HG03354 (cell line): ENCODE measurements around the gene TUBGCP2.
"Not testable (repeated sequence)": the region's sequence is repeated elsewhere in the genome, so short reads cannot be mapped to it uniquely, and the experiment has no call there.

Source experiments
- ATAC-seq: cut with Tn5 transposase; IDR thresholded peaks from one replicate; pipeline ENCODE4 v1.9.1; 2021; ENCODE audit warnings: mild to moderate bottlenecking; ENCODE audit not compliant: unreplicated experiment, poor library complexity, severe bottlenecking

The TUBGCP2 gene

DNA sequence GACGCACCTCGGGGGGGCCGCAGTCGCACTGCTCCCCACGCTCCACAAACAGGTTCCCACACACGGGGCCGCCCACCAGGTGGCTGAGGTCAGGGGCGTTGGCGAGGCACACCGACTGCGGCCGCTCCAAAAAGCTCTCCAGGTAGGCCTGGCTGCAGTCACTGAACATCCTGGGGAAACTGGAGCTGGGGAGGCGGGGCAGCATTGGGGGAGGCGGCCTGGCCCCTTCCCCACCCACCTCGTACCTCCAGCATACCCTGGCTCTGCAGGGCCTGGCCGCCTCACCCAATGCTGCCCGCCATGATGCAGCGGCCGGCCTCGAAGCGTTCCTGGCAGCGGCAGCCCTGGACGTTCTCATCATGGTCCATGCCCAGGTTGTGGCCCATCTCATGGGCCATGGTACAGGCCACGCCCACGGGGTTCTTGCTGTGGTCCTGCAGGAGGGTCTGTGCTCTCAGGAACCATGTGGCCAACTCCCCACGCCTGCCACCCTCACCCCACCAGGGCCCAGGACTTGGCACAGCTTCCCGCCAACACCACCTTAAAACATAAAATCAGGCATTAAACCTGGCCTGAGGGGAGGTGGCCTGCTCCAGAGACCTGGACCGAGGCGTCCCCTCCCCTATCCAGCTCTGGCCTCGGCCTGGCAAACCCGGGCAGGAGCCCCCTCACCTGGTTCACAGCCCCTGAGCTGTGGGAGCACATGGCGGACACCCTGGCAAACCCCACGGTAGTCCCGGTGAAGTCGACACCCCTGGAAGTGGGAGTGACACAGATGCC, 37.0 kb downstream of the TUBGCP2 start:
- ATAC-seq: no peak

DNA sequence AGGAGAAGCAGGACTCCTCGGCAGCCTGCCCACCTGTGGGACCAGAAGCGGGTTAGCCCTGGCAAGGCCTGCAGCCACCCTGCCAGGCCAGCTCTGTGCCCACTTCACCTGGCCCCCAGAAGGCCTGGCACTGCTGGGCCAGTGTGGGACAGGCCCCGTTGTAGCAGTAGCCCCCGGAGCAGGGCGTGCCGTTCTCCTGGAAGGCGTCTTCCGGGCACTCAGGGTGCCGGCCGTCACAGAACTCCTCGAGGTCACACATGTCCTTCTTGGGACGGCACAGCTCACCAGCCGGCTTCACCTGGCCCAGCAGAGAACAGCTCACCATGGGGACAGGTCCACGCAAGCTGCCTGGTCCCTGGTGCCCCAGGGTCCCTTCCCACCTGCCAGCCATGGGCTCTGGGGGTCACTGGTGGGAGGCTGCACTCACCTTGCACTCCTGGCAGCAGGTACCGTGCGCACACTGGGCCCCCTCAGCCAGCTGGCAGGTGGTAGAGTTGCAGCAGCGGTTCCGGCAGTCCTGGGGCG, 37.8 kb downstream of the TUBGCP2 start:
- ATAC-seq: no peak

DNA sequence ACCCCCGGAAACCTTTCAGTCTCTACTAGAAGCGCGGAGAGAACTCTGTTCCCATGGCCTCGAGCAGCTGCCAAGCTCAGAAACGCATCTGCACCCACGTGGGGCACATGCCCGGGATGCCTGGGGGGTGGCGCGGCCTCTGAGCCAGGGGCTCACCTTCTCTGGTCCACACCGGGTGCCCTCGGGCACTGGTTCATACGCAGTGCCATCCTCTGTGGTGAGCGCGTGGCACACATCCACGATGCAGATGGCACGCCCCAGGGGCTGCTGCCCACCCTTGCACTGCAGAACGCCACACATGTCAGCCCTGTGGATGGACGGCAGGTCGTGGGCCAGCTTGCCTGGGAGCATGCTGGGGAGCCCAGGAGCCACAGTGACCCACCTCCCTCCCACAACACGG, 38.5 kb downstream of the TUBGCP2 start:
- ATAC-seq: no peak

DNA sequence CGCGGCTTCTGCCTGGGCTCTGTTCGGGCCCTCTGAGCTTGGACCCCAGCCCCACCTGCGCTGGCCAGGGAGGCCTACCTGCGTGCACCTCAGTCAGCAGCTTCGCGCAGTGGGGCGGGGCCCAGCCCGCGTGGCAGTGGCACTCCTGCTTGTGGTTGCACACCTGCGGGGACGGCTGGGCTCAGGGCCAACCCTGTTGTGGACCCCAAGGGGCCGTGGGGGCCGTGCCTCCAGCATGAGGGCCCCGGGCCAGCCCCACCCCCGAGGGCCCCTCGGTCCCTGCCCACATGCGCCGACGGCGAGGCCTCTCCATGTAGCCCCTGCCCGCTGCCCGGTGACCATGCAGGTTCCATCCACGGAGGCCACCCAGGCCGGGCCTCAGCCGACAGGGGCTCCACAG, 39.3 kb downstream of the TUBGCP2 start:
- no peak for ATAC-seq

DNA sequence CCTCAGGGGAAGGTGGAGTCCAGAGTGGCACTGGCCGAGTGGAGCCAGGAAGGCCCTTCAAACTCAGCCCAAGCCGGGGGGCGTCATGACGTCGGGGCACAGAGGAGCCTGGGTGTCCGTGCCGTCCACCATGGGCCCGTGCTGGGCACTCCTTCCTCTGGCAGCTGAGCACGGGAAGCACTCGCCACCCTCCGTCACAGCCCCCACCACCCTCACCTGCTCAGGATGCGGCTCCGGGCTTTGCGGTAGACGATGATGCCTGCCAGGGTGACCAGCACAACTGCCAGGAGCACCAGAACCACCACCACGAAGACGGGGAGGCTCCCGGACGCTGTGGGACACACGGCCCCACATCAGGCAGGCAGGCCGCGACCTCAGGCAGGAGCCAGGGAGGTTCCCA, 40.1 kb downstream of the TUBGCP2 start:
- no peak for ATAC-seq

DNA sequence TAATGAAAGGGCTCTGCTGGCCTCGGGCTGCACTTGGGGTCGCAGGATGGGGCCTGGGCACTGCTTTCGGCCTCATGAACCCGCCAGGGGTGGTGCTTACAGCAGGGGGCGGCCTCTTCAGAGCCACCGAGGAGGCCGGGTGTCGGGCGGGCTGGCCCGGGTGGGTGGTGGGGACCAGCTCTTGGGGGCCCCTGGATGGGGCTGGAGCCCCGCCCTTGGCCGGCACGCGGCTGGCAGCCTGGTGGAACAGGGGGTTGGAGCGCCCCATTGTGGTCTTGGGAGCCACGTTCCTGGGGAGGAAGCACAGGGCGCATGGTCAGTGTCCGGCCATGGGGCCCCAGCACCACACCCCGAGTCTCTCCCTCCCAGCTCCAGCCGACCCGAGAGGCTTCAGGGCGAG, 40.8 kb downstream of the TUBGCP2 start:
- ATAC-seq: no peak

DNA sequence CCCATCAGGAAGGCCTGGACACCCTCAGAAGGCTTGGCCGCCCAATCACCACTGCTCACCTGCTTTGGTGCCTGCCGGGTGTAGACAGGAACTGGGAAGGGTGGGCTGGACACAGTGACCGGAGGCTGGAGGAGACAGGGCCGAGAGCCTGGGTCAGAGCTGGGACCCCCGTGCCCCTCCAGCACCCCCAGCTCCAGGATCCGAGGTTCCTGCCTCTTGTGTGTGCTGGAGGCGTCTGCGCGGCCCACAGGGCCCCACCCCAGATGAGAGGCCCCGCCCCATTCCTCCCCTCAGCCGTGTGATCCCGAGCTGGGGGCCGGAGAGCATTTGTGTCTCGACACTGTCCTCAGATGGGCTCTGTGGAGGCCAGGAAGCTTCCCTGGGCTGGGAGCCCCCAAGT, 41.4 kb downstream of the TUBGCP2 start:
- no peak for ATAC-seq

DNA sequence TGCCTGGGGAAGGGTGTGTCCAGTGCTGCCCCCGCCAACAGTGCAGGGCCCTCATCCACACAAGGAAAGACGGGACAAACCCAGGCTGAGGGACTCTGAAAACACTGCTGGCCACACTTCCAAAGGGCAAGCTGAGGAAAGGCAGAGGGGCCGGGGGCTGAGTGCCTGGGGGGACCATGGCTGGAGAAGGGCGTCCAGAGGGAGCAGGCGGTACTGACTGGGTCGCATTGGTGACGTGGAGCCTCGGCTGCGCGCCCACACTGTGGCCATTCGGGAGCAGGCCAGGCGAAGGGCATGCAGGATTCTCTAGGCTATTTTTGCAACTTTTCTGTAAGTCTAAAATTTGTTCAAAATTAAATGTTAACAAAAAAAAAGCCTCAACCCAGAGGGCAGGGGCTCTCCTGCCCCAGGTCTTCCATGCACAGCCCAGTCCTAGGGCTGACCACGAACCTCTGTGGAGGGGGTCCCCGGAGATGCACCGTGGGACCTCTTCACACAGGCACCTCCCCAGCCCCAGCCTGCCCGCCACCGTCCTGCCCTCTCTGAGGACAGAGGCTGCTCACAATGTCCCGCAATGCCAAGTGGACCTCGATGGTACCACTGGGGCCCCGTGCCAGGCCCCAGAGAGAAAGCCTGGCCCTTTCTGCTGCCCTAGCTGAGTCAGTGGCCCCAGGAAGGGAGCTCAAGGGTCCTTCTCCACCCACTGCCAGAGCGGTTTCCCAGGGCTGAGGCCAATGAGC, 42.4 kb downstream of the TUBGCP2 start:
- no peak for ATAC-seq

DNA sequence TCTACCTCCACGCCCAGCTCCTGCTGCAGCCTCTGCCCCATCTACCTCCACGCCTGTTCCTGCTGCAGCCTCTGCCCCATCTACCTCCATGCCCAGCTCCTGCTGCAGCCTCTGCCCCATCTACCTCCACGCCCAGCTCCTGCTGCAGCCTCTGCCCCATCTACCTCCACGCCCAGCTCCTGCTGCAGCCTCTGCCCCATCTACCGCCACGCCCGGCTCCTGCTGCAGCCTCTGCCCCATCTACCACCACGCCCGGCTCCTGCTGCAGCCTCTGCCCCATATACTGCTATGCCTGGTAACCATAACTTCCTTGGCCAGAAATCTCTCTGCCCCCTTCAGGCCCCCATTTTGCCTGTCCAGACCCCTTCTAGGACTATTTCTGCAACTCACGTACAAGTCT, 43.6 kb downstream of the TUBGCP2 start:
- ATAC-seq: not testable (repeated sequence)

DNA sequence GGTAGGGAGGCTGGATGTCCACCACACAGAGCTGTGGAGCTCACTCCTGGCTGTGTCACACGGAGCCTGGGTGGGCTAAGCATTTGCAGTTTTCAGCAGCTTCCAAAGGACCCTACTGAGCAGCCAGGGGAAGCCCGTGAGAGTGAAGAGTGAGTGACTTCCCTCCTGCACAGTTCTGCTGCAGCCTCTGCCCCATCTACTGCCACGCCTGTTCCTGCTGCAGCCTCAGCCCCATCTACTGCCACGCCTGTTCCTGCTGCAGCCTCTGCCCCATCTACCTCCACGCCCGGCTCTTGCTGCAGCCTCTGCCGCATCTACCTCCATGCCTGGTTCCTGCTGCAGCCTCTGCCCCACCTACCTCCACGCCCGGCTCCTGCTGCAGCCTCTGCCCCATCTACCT, 44.2 kb downstream of the TUBGCP2 start:
- no peak for ATAC-seq

DNA sequence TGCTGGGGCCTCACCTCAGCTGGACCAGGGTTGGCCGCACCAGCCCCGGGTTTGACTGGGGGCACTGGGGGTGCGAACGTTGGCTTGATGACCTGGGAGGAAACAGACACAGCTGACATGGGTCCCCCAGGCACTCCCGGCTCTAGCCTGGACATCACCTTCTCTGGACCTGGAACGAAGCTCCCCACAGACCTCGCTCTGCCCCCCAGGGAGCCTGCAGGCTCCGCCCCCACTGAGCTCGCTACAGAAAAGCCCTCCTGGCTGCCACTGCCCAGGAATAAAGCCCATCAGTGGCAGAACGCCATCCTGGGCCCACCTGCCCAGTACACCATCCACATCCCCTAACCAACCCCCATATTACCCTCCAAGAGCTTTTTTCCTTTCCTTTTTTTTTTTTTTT, 45.0 kb downstream of the TUBGCP2 start:
- ATAC-seq: no peak

DNA sequence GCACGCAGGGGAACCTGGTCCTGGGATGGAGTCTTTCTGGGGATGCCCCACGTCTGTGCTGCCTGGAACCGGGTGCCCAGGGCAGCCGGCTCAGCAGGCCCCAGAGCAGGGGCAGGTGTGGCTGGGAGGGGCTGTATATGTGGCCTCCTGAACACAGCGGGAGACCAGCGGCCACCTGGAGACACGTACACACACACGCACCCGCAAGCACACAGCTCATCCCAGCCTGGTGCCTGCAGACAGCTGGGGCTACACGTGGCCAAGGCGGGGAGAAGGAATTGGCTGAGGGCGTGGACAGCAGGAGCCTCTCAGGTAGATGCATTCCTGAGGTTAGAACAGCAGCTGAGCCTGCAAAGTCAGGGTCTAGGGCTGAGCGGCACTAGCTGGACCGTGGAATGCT, 46.0 kb downstream of the TUBGCP2 start:
- no peak for ATAC-seq

DNA sequence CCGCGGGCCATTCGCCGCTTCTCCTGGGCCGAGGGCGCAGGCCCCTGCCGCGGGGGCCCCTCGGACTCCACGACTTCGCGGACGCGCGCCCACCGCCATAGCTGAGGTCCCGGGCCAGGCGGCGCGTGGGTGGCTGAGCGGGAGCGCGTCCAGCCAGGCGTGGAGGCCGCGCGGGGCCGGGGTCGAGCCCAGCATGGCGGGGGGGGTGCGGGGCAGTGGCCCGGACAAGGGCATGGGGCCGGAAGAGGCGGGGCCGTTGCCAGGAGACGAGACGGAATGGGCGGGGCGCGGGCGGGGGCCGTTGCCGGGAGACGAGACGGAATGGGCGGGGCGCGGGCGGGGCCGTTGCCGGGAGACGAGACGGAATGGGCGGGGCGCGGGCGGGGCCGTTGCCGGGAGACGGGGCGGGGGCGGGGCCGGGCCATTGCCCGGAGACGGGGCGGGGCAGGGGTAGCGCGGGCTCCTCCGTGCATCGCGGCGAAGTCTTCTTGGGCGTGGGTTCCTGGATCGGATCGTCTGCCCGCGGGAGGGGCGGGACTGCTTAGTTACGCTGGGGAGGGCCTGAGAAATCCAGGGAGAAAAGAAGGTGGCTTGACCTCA, 46.8 kb downstream of the TUBGCP2 start:
- ATAC-seq: peak; percentile 48

DNA sequence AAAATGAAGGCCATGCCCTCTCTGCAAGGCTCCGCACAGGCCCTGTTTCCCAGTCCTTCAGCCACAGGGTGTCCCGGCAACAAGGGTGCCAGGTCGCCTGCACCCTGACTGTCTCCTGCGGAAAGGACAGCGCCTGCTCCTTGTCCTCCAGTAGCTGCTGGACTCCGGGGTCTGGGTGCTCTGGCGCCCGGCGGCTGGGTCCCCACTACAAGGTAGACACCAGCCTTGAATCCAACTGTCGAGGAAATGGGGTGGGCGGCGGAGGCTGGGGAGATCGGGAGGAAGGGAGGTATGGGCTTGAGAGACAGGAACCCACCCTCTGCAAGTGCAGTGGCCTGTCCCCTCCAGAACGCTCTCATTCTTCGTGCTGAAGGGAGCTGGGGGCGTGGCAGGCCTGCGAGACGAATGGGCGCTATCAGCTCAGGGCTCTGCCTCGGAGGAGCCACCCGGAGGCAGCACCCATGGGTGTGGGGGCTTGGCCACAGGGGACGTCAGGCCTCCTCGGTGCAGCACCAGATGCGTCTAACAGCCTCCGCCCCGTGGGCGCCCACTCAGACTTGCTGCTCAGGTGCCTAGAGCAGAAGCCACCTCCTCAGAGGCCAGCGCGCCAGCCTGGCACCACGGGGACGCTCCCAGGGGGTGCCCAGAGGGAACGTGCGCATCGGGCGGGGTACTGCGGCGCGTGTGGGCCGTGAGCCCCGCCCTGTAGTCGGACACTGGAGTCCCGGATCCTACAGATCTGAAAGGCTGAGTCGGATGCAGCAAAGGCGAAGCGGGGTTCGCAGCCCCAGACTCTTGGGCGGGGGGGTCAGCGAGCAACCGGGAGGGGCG, 47.6 kb downstream of the TUBGCP2 start:
- ATAC-seq: peak; percentile 58

DNA sequence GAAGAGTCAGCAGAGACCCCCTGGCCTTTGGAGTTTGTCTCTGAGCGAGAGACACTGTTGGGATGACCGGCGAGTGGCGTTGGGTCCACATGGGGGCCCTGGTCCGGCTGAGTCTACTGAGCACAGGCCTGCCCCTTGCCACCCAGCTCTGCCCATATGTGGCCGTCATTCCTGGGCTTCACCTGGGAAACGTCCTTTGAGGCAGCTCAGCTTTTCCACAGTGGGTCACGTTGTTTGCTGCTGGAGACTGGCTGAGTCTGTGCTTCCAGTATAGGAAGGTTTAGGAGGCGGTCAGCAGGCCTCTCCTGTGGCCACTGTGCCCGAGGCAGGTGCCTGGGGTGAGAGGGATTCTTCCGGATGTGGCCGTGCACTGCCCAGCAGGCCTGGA, 49.1 kb downstream of the TUBGCP2 start:
- ATAC-seq: no peak

DNA sequence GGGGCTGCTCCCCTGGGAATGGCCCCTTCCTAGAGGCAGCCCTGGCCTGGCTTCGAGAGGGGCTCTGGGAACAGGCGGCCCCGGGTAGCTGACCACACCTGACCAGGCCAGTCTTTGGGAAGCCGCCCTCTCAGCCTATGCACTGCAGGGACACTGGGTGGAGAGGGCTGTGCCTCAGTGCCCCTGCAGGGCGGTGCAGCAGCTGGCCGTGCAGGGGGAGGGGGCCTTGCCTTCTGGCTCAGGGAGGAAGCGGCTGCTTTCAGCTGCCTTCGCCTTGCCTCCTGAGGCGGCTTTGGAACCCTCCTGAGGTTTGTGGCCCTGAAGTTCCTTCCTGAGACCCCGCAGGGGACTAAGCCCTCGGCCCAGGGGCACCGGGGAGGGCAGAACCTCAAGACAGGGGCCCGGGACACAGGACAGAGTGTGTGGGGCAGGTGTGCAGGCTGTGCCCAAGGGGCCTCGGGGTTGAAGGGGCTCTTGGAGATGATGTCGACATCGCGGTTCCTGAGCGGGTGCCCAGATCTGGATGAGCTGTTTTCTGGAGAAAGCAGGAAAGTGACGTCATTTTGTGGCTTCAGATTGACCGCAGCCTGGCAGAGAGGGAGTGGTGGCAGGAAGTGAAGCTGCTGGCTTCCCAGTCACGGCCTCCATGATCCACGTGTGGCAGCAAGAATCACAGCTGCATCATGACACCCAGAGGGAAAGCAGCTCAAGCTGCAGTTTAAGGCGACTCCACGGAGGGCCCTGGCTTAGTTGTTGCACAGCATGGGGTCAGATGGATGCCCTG, 49.7 kb downstream of the TUBGCP2 start:
- ATAC-seq: no peak

DNA sequence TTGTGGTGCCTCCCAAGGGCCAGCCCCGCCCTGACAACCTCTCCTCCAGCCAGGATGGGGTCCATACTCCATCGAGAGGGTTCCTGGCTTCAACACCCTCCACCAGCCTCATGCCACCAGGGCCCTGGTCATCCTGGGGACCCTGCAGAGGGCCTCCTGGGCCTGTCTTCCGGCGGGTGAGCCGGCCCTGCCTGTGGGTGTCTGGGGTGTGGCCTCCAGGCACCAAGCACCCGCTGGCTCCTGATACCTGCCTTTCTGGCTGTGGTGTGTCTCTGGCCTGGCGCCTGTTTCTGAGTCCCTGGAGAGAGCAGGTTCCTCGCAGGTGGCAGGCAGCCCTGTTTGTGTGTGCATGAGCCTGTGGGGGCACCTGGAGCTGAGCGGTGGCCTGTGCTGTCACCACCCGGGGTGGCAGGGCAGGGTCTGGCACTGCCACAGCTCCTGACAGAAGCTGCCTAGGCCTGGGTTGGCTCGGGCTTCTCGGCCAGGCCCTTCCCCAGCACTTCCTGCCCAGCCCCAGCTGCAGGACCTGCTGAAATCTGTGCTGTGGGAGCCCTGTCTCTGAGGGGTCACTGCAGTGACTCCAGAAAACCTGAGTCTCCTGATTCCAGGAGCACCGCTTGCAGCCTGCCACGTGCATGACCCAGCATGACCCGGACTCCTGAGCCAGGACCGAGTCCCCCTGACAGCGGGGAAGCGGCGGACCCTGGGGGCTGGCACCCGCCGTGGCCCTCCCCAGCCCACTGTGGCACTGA, 50.4 kb downstream of the TUBGCP2 start:
- no peak for ATAC-seq

DNA sequence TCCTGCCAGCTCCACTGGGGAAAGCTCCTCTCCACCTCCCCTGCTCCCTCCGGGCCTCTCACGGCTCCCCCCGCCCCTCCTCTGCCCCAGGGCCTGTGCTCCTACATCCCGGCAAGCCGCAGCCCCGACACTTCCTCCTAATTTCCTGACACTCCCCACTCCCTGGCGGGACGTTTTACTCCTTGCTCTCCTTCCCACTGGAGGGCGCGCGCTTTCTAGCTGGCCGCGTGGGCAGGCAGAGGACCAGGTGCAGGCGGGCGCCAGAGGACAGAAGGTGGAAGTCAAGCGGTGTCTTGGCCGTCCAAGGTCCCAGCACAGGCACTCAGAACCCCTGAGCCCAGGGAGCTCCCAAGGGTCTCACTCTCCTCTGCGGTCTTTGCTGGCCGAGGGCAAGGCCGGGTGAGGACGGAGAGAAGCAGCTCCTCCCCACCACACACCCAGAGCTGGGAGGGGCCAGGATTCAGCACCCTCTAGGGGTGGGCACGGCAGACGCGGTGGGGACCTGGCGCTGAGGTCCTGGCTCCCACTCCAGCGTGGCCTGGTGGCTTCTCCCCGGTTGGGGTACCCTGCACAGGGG, 51.1 kb downstream of the TUBGCP2 start:
- ATAC-seq: no peak
